BLaER1 (cell line): Measurements from ENCODE around the gene TELO2.

Experiments used
- H3K27ac ChIP-seq: shearing (Covaris generic); formaldehyde crosslinking; 2 replicates; pipeline ENCODE4 v1.8.1; 2022
- H3K27me3 ChIP-seq: shearing (Covaris generic); formaldehyde crosslinking; 2 replicates; pipeline ENCODE4 v1.8.1; 2022
- H3K36me3 ChIP-seq: shearing (Covaris generic); formaldehyde crosslinking; 2 replicates; pipeline ENCODE4 v1.8.1; 2022
- H3K4me1 ChIP-seq: shearing (Covaris generic); formaldehyde crosslinking; 2 replicates; pipeline ENCODE4 v1.8.1; 2022
- H3K4me2 ChIP-seq: shearing (Covaris generic); formaldehyde crosslinking; 2 replicates; pipeline ENCODE4 v1.8.1; 2022
- H3K4me3 ChIP-seq: shearing (Covaris generic); formaldehyde crosslinking; 2 replicates; pipeline ENCODE4 v1.8.1; 2022
- H3K9ac ChIP-seq: shearing (Covaris generic); formaldehyde crosslinking; 2 replicates; pipeline ENCODE4 v1.8.1; 2022
- H3K9me3 ChIP-seq: shearing (Covaris generic); formaldehyde crosslinking; 2 replicates; pipeline ENCODE4 v1.8.1; 2022
- H4K20me1 ChIP-seq: shearing (Covaris generic); formaldehyde crosslinking; 2 replicates; pipeline ENCODE4 v1.8.1; 2022
- Cebpa-rat ChIP-seq: shearing (Covaris generic); IDR thresholded peaks from 2 replicates; pipeline ENCODE4 v1.8.1; 2022

TELO2 gene

GRCh38 chr16:1488054-1488601 is 5.0 kb upstream of the TELO2 start:
- Histone ChIP-seq H3K4me2 (no peak overlapping the region), H3K27me3 (no peaks in the 10 kb centered on the region), H3K9ac (no peak overlapping the region), H3K36me3 (no peaks in the 10 kb centered on the region), H4K20me1 (no peaks in the 10 kb centered on the region), H3K27ac (no peak overlapping the region), H3K4me3 (no peak overlapping the region), H3K9me3 (no peaks in the 10 kb centered on the region), H3K4me1 (peaks cover 10% of the 10 kb centered on the region)
- TF ChIP-seq Cebpa-rat = no peak

GRCh38 chr16:1488619-1489018 is 4.5 kb upstream of the TELO2 start, which contains the start of gene PTX4:
Gene PTX4, minus strand, starts transcription at chr16:1488944. Its CDS starts 35 bp downstream, at chr16:1488909.
- Histone ChIP-seq H3K36me3 (no peaks in the 10 kb centered on the region), H3K4me2 (no peak within 1 kb of the TSS), H3K9ac (no peak within 1 kb of the TSS), H3K4me1 (peaks cover 10% of the 10 kb centered on the region), H4K20me1 (peaks cover under 1% of the 10 kb centered on the region; the same call in 1 of the 2 replicates), H3K27ac (no peak within 1 kb of the TSS), H3K27me3 (no peaks in the 10 kb centered on the region), H3K9me3 (no peaks in the 10 kb centered on the region), H3K4me3 (no peak within 1 kb of the TSS)
- TF ChIP-seq Cebpa-rat = no peak

GRCh38 chr16:1489077-1489476 is 4.1 kb upstream of the TELO2 start:
- no peak overlapping the region for H3K9ac ChIP-seq

GRCh38 chr16:1491327-1491726 is 1.8 kb upstream of the TELO2 start:
- peaks cover 33% of the 10 kb centered on the region for H3K4me1 ChIP-seq
- no peak overlapping the region for H3K4me3 ChIP-seq
- no peak overlapping the region for H3K27ac ChIP-seq
- no peaks in the 10 kb centered on the region for H3K27me3 ChIP-seq
- peaks cover 22% of the 10 kb centered on the region for H3K36me3 ChIP-seq
- no peak overlapping the region for H3K9ac ChIP-seq
- no peak overlapping the region for H3K4me2 ChIP-seq
- no peak for TF ChIP-seq Cebpa-rat
- no peaks in the 10 kb centered on the region for H3K9me3 ChIP-seq
- H4K20me1 ChIP-seq = peaks cover 27% of the 10 kb centered on the region

More at GRCh38 chr16:1489077-1489476, 4.1 kb upstream of the TELO2 start:
- peaks cover 13% of the 10 kb centered on the region for H3K4me1 ChIP-seq
- no peak overlapping the region for H3K4me2 ChIP-seq
- H4K20me1 ChIP-seq = peaks cover 5% of the 10 kb centered on the region
- no peaks in the 10 kb centered on the region for H3K27me3 ChIP-seq
- H3K27ac ChIP-seq = no peak overlapping the region
- no peaks in the 10 kb centered on the region for H3K9me3 ChIP-seq
- TF ChIP-seq Cebpa-rat = no peak
- H3K36me3 ChIP-seq = no peaks in the 10 kb centered on the region
- H3K4me3 ChIP-seq = no peak overlapping the region

GRCh38 chr16:1492082-1492922 is 858 bp upstream of the TELO2 start:
- H3K27me3 ChIP-seq = no peaks in the 10 kb centered on the region
- H3K9ac ChIP-seq = peak overlapping the region; percentile 98; the same call in 1 of the 2 replicates
- H3K4me3 ChIP-seq = peak overlapping the region; percentile 96
- no peak for TF ChIP-seq Cebpa-rat
- peaks cover 33% of the 10 kb centered on the region for H3K4me1 ChIP-seq
- H3K36me3 ChIP-seq = peaks cover 31% of the 10 kb centered on the region
- peak overlapping the region; percentile 97 for H3K27ac ChIP-seq
- H3K9me3 ChIP-seq = no peaks in the 10 kb centered on the region
- peak overlapping the region; percentile 95 for H3K4me2 ChIP-seq
- H4K20me1 ChIP-seq = peaks cover 37% of the 10 kb centered on the region

- peaks cover 51% of the 10 kb centered on the region for H4K20me1 ChIP-seq
- no peak for TF ChIP-seq Cebpa-rat
- H3K9ac ChIP-seq = peak overlapping the region; percentile 98
- H3K4me3 ChIP-seq = peak overlapping the region; percentile 96
- H3K4me1 ChIP-seq = peaks cover 33% of the 10 kb centered on the region
- H3K4me2 ChIP-seq = peak overlapping the region; percentile 95
- no peaks in the 10 kb centered on the region for H3K9me3 ChIP-seq
- peak overlapping the region; percentile 97 for H3K27ac ChIP-seq
- H3K36me3 ChIP-seq = peaks cover 46% of the 10 kb centered on the region
- H3K27me3 ChIP-seq = no peaks in the 10 kb centered on the region
These were observed 560 bp downstream of the TELO2 start for GRCh38 chr16:1493746-1494094.

GRCh38 chr16:1494129-1494640 is 1.0 kb downstream of the TELO2 start:
- peaks cover 56% of the 10 kb centered on the region for H4K20me1 ChIP-seq

GRCh38 chr16:1494711-1495110 is 1.6 kb downstream of the TELO2 start:
- no peaks in the 10 kb centered on the region for H3K9me3 ChIP-seq
- H3K36me3 ChIP-seq = peaks cover 55% of the 10 kb centered on the region
- H3K9ac ChIP-seq = peak overlapping the region; percentile 98
- H3K27me3 ChIP-seq = no peaks in the 10 kb centered on the region
- peak overlapping the region; percentile 95 for H3K4me2 ChIP-seq
- no peak for TF ChIP-seq Cebpa-rat
- H3K27ac ChIP-seq = no peak overlapping the region
- H3K4me1 ChIP-seq = peaks cover 33% of the 10 kb centered on the region
- H4K20me1 ChIP-seq = peaks cover 56% of the 10 kb centered on the region
- peak overlapping the region; percentile 96 for H3K4me3 ChIP-seq

More at GRCh38 chr16:1494129-1494640, 1.0 kb downstream of the TELO2 start:
- no peak for TF ChIP-seq Cebpa-rat
- H3K4me1 ChIP-seq = peaks cover 33% of the 10 kb centered on the region
- no peaks in the 10 kb centered on the region for H3K27me3 ChIP-seq
- no peaks in the 10 kb centered on the region for H3K9me3 ChIP-seq
- H3K27ac ChIP-seq = peak overlapping the region; percentile 97
- H3K9ac ChIP-seq = peak overlapping the region; percentile 98
- peaks cover 50% of the 10 kb centered on the region for H3K36me3 ChIP-seq
- H3K4me2 ChIP-seq = peak overlapping the region; percentile 95
- peak overlapping the region; percentile 96 for H3K4me3 ChIP-seq

GRCh38 chr16:1495211-1495888 is 2.2 kb downstream of the TELO2 start:
- Histone ChIP-seq H3K9ac (peak overlapping the region; percentile 98), H3K4me1 (peaks cover 33% of the 10 kb centered on the region), H3K27ac (no peak overlapping the region), H3K27me3 (no peaks in the 10 kb centered on the region), H3K4me2 (peak overlapping the region; percentile 95), H3K4me3 (no peak overlapping the region), H3K36me3 (peaks cover 61% of the 10 kb centered on the region), H4K20me1 (peaks cover 56% of the 10 kb centered on the region), H3K9me3 (no peaks in the 10 kb centered on the region)
- no peak for TF ChIP-seq Cebpa-rat
